HG03442 (cell line): ENCODE results near the gene CABP5.

ENCODE experiments used
- ATAC-seq: cut with Tn5 transposase; IDR thresholded peaks from one replicate; pipeline ENCODE4 v1.9.1; 2021; ENCODE audit warnings: mild to moderate bottlenecking, moderate library complexity; ENCODE audit not compliant: unreplicated experiment

CABP5 gene

DNA sequence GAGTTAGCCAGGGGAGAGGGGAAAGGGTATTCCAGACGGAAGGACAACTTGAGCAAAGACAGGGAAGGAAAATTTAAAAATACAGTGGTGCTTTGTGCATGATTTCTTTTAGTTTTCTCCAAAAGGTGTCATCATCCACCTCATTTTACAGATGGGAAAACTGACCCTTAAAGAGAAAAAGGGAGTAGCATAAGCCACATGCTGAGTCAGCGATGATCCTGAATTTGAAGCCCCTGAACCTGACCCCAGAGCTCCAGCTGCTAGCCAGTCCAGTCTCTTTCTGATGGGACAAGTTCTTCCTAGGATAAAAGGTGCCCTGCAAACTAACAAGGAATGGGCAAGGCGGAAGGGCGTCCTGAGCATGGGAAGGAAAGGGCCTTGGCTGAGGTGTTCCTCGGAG, 10.3 kb downstream of the CABP5 start:
- no peak for ATAC-seq

DNA sequence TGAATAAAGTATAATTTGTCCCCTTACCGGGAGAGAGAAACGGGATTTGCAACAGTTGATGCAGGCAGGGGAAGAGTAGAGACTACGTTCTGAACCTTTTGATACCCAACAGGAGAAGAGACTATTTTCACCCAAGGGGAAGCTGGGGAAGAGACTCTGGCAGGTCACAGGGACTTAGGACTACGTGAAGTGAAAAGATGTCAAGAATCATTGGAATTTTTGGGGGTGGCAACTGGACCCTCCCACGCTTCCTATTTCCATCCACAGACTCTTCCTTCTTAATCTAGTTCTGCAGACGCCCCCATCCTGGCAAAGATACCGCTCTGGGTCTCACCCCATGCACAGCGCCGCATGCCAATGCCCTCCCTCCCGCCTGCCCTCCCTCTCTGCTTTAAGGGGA, 13.8 kb downstream of the CABP5 start:
- no peak for ATAC-seq

DNA sequence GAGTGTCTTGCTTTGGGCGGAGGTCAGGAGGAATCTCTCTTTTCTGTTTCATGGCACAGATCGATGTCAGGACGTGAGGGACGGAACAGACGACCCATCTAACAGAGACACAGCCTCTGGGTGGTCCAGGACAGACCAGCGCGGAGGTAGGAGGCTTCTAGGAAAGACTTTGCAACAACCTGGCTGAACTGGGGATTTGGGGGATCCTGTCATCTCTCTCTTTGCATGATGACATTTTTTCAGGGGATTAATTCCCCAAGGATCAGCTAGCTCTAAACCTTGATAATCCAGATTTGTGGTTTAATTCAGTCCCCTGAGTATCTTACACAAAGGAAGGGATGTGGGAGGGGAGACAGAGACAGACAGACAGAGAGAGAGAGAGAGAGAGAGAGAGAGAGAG, 14.4 kb downstream of the CABP5 start:
- no peak for ATAC-seq

DNA sequence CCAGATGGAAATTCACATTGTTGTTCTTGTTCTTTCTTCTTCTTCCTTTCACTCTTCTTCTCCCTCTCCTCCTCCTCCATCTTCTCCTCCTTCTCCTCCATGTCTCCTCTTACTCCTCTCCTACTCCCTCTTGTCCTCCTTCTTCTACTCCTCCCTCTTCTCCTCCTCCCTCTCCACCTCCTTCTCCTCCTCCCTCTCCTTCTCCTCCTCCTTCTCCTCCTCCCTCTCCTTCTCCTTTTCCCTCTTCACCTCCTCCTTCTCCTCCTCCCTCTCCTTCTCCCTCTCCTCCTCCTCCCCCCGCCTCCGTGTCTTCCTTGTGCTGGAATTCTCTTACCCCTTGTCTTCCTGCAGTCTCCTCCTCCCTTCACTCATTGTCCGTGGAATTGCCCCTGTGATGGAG, 18.4 kb downstream of the CABP5 start:
- ATAC-seq = no peak

DNA sequence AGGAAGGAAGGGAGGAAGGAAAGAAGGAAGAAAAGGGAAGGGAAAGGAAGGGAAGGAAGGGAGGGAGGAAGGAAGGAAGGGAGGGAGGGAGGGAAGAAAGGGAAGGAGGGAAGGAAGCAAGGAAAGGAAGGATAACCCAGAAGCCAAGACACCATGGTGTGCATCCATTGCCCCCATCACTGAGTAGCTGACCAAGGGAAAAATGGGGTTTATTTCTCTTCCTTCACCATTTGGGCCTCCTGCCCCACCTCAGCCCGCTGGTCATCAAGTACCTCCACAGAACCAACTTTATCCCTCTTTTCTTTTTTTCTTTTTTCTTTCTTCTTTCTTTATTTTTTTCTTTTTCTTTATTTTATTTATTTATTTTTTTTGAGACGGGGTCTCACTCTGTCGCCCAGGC, 20.4 kb downstream of the CABP5 start:
- ATAC-seq = no peak

DNA sequence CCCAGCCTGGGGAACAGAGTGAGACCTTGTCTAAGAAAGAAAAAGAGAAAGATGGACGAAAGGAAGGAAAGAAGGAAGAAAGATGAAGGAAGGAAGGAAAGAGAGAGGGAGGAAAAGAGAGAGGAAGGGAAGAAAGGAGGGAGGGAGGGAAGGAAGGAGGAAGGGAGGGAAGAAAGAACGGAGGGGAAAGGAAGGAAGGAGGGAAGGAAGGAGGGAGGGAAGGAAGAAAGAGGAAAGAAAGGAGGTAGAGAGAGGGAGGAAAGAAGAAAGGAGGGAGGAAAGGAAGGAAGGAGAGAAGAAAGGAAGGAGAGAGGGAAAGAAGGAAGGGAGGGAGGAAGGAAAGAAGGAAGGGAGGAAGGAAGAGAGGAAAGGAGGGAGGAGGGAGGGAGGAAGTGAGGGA, 20.9 kb downstream of the CABP5 start:
- ATAC-seq = no peak

DNA sequence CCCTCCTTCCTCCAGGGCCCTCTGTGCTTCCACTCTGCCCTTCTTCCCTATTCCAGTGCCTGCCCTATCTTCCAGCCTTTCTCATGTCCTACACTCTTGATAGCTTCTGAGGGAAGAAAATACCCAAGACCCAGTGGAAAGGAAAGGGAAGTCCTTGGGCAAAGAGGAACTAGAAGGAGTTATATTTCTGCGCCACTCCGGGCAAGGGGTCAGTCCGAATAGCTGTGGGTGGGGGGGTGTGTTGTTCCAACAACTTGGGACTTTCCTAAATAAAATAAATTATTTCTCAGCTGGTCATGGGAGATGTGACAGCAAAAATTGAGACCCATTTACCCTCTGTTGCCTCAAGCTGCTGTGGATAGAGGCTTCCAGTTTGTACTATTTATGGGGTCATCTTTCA, 23.2 kb downstream of the CABP5 start:
- no peak for ATAC-seq

DNA sequence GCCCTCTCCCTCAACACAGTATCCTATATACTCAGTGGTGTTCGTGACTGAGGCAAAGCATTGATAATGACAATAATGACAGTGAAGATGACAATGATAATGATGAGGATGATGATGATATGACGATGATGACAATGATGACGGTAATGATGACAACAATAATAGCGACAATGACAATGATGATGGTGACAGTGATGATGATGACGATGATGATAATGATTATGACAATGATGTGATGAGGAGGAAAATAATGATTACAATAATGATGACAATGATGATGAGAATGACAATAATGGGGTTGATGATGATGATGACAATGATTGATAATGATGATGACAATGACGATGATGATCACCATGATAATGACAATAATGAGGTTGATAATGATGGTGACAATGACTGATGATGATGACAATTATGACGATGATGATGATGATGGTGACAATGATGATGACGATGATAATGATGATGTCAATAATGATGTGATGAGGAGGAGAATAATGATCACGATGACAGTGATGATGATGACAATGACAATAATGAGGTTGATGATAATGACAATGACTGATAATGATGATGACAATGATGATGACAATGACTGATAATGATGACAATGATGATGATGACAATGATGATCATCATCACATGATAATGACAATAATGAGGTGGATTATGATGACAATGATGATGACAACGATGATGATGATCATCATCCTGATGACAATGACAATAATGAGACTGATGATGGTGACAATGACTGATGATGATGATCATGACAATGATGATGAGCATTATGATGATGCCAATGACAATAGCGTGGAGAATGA, 32.7 kb downstream of the CABP5 start:
- no peak for ATAC-seq

DNA sequence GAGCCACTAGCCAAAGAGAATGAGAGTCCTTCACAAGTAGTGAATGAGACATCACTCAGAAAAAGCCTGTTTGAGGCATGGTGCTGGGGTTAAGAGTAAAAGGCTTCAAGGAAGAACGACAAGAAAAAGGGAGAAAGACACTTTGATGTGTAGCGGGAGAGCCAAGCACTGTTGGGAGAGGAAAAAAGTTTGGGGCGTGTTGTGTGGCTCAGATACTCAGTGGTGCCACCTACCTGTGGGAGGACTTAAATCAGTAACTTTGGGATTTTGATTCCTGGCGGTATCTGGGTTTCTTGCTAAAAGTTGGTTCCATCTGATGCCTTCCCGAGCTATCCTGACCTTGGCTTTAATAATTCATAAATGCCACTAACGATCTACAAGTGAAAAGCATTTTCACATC, 37.1 kb downstream of the CABP5 start:
- ATAC-seq = no peak

DNA sequence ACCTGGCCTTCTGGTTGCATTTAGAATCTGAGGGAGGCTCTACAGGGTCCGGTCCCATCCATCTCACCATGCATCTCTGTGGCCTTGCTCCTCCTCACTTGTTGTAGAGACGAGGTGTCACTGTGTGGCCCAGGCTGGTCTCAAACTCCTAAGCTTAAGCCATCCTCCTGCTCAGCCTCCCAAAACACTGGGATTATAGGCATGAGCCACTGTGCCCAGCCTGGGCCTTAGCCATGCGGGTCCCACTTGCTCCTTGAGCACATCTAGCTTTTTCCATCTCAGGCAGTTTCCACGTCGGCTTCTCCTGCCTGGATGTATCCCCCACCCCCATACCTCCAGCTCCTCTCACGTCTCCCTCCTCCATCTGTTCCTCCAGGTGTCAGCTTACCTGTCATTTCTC, 39.6 kb downstream of the CABP5 start:
- ATAC-seq = no peak

DNA sequence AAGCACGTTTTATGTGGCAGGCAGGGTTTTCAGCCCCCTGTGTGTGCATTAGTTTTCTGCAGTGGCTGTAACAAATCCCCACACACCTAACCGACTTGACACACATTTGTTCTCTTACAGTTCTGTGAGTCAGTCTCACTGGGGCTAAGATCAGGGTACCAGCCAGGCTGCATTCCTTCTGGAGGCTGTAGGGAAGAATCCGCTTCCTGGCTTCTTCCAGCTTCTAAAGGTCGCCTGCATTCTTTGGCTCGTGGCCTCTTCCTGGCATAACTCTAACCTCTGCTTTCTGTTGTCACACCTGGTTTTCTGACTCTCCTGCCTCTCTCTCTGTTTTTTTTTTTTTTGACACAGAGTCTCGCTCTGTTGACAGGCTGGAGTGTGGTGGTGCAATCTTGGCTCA, 43.0 kb downstream of the CABP5 start:
- ATAC-seq = no peak

DNA sequence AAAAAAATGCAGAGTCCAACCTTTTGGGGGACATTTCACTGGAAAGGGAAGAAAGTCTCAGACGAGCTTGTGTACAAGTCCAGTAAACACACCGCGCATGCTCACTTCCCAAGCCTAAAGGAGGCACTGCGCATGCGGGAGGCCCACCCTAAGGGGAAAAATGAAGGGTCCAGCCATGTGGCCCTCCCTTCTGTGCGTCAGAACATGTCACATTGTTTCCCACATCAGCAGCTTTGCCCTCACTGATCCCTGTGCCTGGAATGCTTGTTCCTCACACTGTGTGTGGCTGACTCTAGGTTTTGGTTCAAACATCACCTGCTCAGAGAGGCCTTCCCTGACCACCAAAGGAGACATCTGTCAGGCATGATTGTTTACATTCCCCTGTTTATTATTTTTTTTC, 45.1 kb downstream of the CABP5 start:
- ATAC-seq = no peak

DNA sequence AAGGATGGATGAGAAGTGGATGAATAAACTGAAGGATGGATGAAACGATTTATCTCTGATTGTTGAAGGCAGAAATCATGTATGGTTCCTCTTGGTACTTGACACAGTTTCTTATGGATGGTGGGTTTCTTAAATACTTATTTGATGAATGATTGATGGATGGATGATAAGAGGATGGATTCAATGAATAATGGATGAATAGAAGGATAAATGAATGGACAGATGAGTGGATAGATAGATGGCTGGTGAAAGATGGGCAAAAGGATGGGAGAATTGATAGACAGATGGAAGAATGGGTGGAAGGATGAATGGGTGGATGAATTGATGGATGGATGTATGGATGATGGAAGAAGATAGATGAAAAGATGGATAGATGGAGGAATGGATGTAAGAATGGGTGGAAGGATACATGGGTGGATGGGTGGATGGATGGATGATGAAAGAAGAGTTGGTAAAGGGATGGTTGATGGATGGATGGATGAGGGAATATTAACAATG, 47.6 kb downstream of the CABP5 start:
- no peak for ATAC-seq

DNA sequence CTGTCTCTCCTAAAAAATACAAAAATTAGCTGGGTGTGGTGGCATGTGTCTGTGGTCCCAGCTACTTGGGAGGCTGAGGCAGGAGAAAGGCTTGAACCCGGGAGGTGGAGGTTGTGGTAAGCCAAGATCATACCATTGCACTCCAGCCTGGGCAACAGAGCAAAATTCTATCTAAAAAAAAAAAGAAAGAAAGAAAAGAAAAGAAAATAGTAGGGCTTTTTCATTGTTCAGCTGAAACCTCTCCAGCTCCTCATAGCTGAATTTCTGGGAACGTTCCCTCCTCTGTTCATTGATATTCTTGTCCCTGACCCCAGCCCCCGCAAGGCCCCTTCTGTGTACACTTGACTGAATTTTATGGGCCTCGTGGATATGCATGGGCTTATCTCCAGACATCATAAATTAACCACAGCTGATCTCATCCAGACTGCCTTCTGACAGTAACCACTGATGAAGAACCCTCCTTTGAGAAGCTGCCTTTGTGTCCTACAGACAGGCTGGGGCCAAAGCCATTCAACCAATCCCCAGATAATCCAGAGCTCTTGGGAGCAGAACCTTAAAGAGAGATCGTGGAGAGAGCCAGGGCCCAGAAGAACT, 49.6 kb downstream of the CABP5 start, which contains the start of gene ELSPBP1:
Gene ELSPBP1 (plus strand): TSS at position 424 of the 594 bp plus-strand sequence. CDS start 14,036 bp downstream, outside the sequence.
- no peak for ATAC-seq

DNA sequence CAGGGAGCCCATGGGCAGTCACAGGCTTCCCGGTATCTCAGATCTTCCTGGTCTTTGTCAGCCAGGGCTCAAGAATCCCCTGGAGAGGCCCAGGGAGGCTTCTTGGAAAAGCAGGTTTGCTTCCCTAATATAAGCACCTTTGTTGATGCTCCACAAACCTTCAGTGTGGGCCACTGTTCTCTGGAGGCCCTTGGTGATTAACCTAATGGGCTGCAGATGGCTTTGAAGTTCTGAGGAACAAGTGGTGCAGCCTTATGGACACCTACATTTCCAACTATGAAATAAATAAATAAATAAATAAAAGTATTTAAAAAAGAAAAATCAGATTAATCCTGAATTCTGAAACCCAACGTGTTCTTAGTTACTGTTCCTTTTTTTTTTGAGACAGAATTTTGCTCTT, 51.8 kb downstream of the CABP5 start, which contains the start of gene BSPH1:
Gene BSPH1 (minus strand): TSS at position 101 of the 400 bp plus-strand sequence. CDS start 89 bp downstream, at position 12.
- ATAC-seq = no peak

DNA sequence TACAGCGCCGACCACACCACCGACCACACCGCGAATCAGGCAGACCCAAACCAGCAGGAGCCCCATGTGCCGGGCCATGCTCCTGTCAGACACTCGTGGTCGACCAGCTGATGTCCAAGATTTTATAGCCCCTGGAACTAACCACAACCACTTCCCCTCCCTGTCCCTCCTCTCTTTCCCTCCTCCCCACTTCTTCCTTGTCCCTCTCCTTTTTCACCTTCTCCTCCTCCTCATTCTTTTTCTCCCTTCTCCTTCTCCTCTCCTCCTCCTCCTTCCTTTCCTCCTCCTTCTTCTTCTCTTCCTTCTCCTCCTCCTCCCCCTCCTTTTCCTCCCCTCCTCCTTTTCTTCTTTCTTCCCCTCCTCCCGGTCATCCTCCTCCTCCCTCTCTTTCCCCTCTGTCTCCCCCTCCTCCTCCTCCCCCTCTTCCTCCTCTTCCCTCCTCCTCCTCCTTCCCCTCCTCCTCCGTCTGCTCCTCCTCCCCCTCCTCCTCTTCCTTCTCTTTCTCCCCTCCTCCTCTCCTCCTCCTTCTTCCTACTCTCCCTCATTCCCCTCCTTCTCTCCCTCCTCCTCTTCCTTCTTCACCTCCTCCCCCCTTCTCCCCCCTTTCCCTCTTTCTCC, 52.6 kb downstream of the CABP5 start:
- no peak for ATAC-seq
